Caco-2 (cell line): ENCODE measurements around the gene PSEN1. TPM values are rescaled to one million over a fixed set of nuclear protein-coding genes. Genes with fewer than 3 reads are reported as not detected.

Experiments
- BruUV-seq: library from RNA; stranded (reverse); fragments of 400-500 nt; replicated peaks from 2 replicates; lab custom pipeline; 2021; lab: Mats Ljungman, UMichigan
- CTCF ChIA-PET: fragments of 300-600 bp; sonication (Branson Sonifier 250); formaldehyde crosslinking; loops from one replicate; lab custom pipeline; 2022; ENCODE audit warnings: antibody characterized with exemption; lab: Charles Lee
- POLR2A ChIA-PET: fragments of 300-600 bp; sonication (Branson Sonifier 250); formaldehyde crosslinking; loops from one replicate; lab custom pipeline; 2022; ENCODE audit warnings: antibody characterized with exemption; lab: Charles Lee
- DNase-seq, 2 experiments: peaks; one replicate each; pipeline versions ENCODE4 v3.0.0 to v3.0.0-alpha.2; 2020 to 2022
- H3K27me3 ChIP-seq: replicated peaks from 2 replicates; pipeline ENCODE4 v1.6.0; 2011; ENCODE audit warnings: low read length; ENCODE audit not compliant: control insufficient read depth, insufficient read depth
- H3K36me3 ChIP-seq: 2 replicates; pipeline ENCODE4 v1.5.1; 2011; ENCODE audit warnings: low read length; ENCODE audit not compliant: control insufficient read depth, insufficient read depth
- H3K4me1 ChIP-seq: fragments of 250-450 bp; sonication (Bioruptor Pico); 2 replicates; pipeline ENCODE4 v1.5.1; 2020; ENCODE audit warnings: mild to moderate bottlenecking
- H3K4me3 ChIP-seq: 2 replicates; pipeline ENCODE4 v1.5.1; 2011; ENCODE audit warnings: low read depth, mild to moderate bottlenecking, control low read depth, low read length
- H3K9me3 ChIP-seq: fragments of 250-450 bp; sonication (Bioruptor Pico); 2 replicates; pipeline ENCODE4 v1.5.1; 2020; ENCODE audit warnings: mild to moderate bottlenecking, moderate library complexity
- H3K27ac Mint-ChIP-seq: one replicate; pipeline ENCODE4 v1.8.0; 2022; ENCODE audit warnings: mixed read lengths; ENCODE audit not compliant: unreplicated experiment
- H3K27me3 Mint-ChIP-seq: one replicate; pipeline ENCODE4 v1.8.0; 2022; ENCODE audit warnings: mixed read lengths; ENCODE audit not compliant: insufficient read depth, unreplicated experiment
- H3K36me3 Mint-ChIP-seq: one replicate; pipeline ENCODE4 v1.8.0; 2022; ENCODE audit warnings: mild to moderate bottlenecking, mixed read lengths; ENCODE audit not compliant: insufficient read depth, unreplicated experiment
- H3K4me1 Mint-ChIP-seq: one replicate; pipeline ENCODE4 v1.8.0; 2022; ENCODE audit warnings: low read depth, mixed read lengths; ENCODE audit not compliant: unreplicated experiment
- H3K4me3 Mint-ChIP-seq: one replicate; pipeline ENCODE4 v1.8.0; 2022; ENCODE audit warnings: mild to moderate bottlenecking, moderate library complexity, mixed read lengths; ENCODE audit not compliant: unreplicated experiment
- H3K9me3 Mint-ChIP-seq: one replicate; pipeline ENCODE4 v1.8.0; 2022; ENCODE audit warnings: mixed read lengths; ENCODE audit not compliant: unreplicated experiment
- CTCF ChIP-seq, 2 experiments: fragments of 200-600 bp in 1 of 2; IDR thresholded peaks; 1 replicate in 1 of 2; 2 replicates in 1 of 2; pipeline versions ENCODE4 v1.5.1 to v1.8.0; 2011 to 2022; ENCODE audit warnings: antibody characterized with exemption in 1 of 2, control low read depth in 1 of 2, inconsistent platforms in 1 of 2, low read depth in 1 of 2, low read length in 1 of 2, mild to moderate bottlenecking in 1 of 2, moderate library complexity in 1 of 2; ENCODE audit not compliant: insufficient read depth in 1 of 2, severe bottlenecking in 1 of 2, unreplicated experiment in 1 of 2
- intact Hi-C: fragments of 100-400 bp; cut with micrococcal nuclease; formaldehyde crosslinking; loops from one replicate; pipeline ENCODE4 v1.10.0; 2022; ENCODE audit not compliant: unreplicated experiment
- total RNA-seq: library from RNA; stranded (reverse); gene quantifications from 2 replicates; pipeline ENCODE4 v1.2.3, GENCODE V29; 2022

PSEN1 gene
- total RNA-seq, 1 experiment from 2014 or later = 74.8 TPM

- no TSS peak for BruUV-seq
- Histone ChIP-seq H3K4me3 (no peak overlapping the region), H3K9me3 (no peaks in the 10 kb centered on the region), H3K4me1 (peaks cover 6% of the 10 kb centered on the region; the same call in 1 of the 2 replicates), H3K36me3 (no peaks in the 10 kb centered on the region), H3K27me3 (no peaks in the 10 kb centered on the region)
- H3K36me3 Mint-ChIP-seq = no peaks in the 10 kb centered on the region
- H3K9me3 Mint-ChIP-seq = no peaks in the 10 kb centered on the region
- H3K27me3 Mint-ChIP-seq = no peaks in the 10 kb centered on the region
- intact Hi-C loops = no loop called here
- CTCF ChIA-PET = interaction anchor here (0.6 to 1.0 kb wide), 2 partner anchors 53 to 471 kb away, joined by 3 read pairs; no protein-coding TSS in a partner anchor
- no peak overlapping the region for H3K27ac Mint-ChIP-seq
- no peak for TF ChIP-seq CTCF (IDR thresholded peaks at IDR 0.05; ENCODE audit: insufficient read depth in 1 of 2, low read depth in 1 of 2, low read length in 1 of 2, severe bottlenecking in 1 of 2, unreplicated experiment in 1 of 2)
- no peak overlapping the region for H3K4me3 Mint-ChIP-seq
- DNase-seq = no peak
- H3K4me1 Mint-ChIP-seq = no peaks in the 10 kb centered on the region
- POLR2A ChIA-PET = no interaction called here
Observed at GRCh38 chr14:73242357-73242901, 106.1 kb downstream of the PSEN1 start.

GRCh38 chr14:73243341-73243740, 107.0 kb downstream of the PSEN1 start:
- no peaks in the 10 kb centered on the region for H3K27me3 Mint-ChIP-seq
- no peak overlapping the region for H3K27ac Mint-ChIP-seq
- no peaks in the 10 kb centered on the region for H3K9me3 Mint-ChIP-seq
- peaks cover 5% of the 10 kb centered on the region; the same call in 1 of the 2 replicates for H3K4me1 ChIP-seq
- no peak for DNase-seq
- H3K36me3 Mint-ChIP-seq = no peaks in the 10 kb centered on the region
- CTCF ChIA-PET = no interaction called here
- POLR2A ChIA-PET = no interaction called here
- no peak overlapping the region for H3K4me3 Mint-ChIP-seq
- H3K36me3 ChIP-seq = no peaks in the 10 kb centered on the region
- no peak overlapping the region for H3K4me3 ChIP-seq
- no peaks in the 10 kb centered on the region for H3K27me3 ChIP-seq
- intact Hi-C loops = no loop called here
- H3K9me3 ChIP-seq = no peaks in the 10 kb centered on the region
- H3K4me1 Mint-ChIP-seq = no peaks in the 10 kb centered on the region
- TF ChIP-seq CTCF (IDR thresholded peaks at IDR 0.05; ENCODE audit: insufficient read depth in 1 of 2, low read depth in 1 of 2, low read length in 1 of 2, severe bottlenecking in 1 of 2, unreplicated experiment in 1 of 2) = no peak
- no TSS peak for BruUV-seq

- Mint-ChIP-seq H3K9me3 (no peaks in the 10 kb centered on the region), H3K4me1 (no peaks in the 10 kb centered on the region), H3K27ac (no peak overlapping the region), H3K27me3 (no peaks in the 10 kb centered on the region), H3K36me3 (no peaks in the 10 kb centered on the region), H3K4me3 (no peak overlapping the region)
- Histone ChIP-seq H3K36me3 (no peaks in the 10 kb centered on the region), H3K4me3 (no peak overlapping the region), H3K9me3 (no peaks in the 10 kb centered on the region), H3K27me3 (no peaks in the 10 kb centered on the region), H3K4me1 (peaks cover under 1% of the 10 kb centered on the region; the same call in 1 of the 2 replicates)
- no peak for DNase-seq
- ChIA-PET CTCF (no interaction called here), POLR2A (no interaction called here)
- intact Hi-C loops = no loop called here
- no TSS peak for BruUV-seq
- TF ChIP-seq CTCF (IDR thresholded peaks at IDR 0.05; ENCODE audit: insufficient read depth in 1 of 2, low read depth in 1 of 2, low read length in 1 of 2, severe bottlenecking in 1 of 2, unreplicated experiment in 1 of 2) = no peak
Observed at GRCh38 chr14:73243748-73244147, 107.4 kb downstream of the PSEN1 start.
